DND-41 (cell line): ENCODE results near the gene MEN1.

Experiments
- CTCF ChIP-seq: IDR thresholded peaks from 2 replicates; pipeline ENCODE4 v1.5.1; 2012; ENCODE audit warnings: borderline replicate concordance, low read length, moderate library complexity, mild to moderate bottlenecking; ENCODE audit not compliant: poor library complexity, severe bottlenecking; ENCODE audit errors: extremely low read depth
- EZH2 ChIP-seq: IDR thresholded peaks from 3 replicates; pipeline ENCODE4 v1.6.1; 2012; ENCODE audit warnings: borderline replicate concordance, low read depth, mild to moderate bottlenecking, moderate library complexity, low read length, inconsistent platforms; ENCODE audit not compliant: severe bottlenecking

- TF ChIP-seq CTCF (no peak), EZH2 (no peak)
These were observed 55.3 kb downstream of the MEN1 start for GRCh38 chr11:64754919-64755662.
